Measurements from ENCODE around the gene HINT2.

Gene HINT2

DNA sequence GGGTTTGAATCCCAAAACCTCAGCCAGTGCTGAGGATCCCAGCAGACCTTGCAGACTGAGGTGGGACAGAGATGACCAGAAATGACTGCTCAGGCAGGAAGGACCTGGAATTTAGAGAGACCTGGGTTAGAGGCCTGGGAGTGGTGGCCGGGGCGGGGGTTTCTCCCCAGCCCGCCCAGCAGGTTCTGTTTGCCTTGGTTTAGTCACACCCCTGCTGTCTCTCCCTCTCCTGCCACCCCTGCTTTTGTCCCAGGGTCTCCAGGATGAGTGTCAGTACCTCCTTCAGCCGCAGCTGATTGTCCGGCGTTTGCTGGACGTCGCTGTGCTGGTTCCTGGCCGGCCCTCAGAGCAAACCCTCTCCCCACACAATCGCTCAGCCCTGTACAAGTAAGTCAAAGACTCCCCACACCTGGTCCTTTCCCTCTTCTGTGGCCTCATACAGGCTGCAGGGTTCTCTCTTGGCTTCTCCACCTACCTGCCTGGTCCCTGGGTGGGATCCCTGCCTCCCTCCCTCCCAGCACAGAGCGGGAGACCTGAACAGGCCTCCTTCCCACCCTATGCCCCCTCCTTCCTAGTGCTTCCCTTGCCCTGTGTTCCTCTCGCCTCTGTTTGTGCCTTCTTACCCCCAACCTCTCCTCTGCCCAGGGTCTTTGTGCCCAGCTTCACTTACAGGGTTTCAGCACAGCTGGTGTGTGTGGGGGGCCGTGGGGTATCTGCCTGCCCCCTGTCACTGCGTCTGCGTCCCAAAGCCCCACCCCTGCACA is 26.2 kb upstream of the HINT2 start:
- no peak for DNase-seq

DNA sequence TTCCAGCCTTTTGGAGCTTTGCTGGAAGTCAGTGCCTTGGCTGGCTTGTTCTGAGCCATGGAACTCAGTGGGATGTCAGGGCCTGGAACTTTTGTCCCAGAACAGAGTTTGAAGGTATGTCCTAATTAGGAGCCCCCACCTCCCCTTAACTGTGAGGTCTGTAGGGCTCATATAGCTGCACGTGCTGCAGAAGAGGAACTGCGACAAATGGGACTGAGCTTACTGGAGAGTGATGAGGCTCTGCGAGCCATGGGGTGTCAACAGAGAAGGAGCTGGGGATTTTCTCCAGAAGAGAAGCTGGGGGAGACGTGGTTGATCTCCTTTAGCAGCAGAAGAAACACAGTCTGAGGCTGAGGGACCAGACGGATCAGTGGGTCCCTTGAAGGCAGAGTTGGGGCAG is 25.1 kb upstream of the HINT2 start:
- no peak for DNase-seq

DNA sequence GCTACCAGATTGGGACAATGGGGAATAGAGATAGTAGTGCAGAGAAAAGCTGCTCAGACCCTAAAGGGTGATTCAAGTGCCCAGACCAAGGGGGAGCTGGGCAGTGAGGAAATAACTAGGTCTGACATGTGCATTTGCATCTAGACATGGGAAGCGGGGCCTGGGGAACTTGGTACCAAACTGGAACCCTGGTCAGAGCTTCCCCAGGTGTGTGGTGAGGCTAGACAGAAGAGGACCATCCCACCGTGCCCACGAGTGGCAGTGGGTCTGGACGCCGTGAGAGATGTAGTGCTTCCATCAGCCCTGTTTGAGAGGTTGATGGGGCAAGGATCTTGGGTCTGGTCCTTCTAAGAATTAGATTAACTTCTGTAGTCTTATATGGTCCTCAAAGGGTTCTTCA is 21.8 kb upstream of the HINT2 start:
- no peak for DNase-seq

DNA sequence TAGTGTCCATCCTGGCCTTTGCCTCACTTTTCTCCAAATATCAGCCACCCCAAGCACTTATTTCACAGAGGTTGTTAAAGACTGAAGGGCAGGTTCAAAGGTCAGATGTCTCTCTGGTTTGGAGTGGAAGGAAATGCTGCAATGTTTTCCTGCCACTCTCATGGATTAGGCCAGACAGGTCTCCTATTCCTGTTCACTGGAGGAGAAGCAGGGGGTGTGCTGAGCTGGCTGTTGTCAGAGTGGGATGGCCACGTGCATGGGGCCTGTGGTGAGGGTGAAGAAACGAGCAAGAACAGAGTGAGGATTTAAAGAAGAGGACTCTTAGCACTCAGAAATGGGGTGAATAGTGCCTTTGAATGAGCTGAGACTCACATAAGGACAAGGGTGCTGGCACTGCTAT is 20.9 kb upstream of the HINT2 start:
- DNase-seq, result no peak

DNA sequence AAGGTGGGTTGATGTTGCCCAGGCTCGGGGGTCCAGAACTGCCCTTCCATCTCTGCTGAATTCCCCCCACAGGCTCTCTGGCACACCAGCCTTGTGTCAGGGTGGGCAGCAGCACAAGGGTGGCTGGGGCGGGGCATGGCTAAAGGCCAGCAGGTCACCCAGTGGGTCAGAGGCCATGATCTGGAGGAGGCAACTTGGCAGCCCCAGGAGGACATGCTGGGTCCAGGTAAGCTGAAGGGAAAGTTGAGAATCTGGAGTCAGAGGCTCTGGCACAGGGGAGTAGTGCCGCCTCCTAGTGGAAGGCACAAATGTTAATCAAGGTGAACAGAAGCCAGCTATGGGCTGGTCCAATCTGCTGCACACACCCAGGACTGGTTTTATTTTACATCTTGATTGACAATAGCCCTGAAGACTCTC is 20.4 kb upstream of the HINT2 start:
- DNase-seq, result no peak

DNA sequence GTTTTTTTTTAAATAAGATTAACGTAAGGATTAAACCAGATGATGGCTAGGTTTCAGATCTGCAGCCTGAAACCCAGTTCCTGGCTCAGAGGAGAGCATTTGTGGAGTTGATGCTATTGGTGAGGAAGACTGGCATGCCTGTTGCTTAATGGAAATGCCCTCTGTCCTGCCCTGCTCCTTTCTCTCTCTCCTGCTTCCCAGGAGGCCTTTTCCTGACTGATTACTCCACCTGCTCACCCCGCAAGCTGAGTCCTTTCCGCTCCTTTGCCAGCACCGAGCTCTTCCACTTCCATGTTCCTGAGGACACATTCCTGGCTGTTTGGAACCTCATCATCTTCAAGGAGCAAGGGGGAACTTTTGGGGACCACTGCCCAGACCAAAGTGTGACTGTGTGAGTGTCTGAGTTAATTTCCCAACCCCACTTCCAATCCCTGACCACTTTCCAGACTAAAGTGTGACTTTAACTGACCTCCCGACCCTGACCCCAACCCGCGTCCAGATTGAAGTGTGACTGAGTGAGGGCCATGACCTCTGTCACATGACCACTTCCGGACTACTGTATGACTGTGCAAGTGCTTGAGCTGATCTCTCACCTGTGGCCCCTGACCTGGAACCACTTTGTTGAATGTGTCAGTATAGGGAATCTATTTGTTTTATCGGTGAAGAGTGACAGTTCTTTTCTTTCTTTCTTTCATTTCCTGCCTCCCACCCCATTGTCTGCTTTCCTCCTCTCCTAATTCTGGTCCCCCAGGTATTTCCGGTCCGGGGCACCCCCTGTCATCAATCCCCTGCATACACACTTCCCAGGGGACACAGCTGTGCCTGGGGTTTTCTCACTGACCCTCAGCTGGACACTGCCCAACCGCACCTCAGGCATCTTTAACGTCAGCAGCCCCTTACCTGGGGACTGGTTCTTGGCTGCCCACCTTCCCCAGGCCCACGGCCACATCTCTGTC is 19.7 kb upstream of the HINT2 start:
- DNase-seq, result no peak

DNA sequence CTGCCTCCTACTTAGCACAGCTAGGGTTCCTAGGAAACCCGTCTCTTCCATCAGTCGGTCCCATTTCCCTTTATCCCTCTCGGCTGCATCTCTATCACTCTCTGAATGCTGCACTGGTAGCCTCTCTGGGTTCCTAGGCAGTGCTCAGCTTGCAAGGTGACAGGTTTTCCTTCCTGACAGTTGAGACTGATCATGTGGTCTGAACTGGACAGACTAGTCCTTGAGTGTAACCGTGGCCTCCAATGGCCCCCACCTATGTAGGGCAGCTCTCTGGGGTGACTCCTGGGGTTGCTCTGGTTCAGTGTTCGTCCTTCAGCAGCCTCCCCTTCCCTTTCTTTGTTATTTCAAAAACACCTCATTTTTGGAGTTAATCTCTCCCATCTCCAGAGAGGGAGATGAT is 18.0 kb upstream of the HINT2 start:
- no peak for DNase-seq

DNA sequence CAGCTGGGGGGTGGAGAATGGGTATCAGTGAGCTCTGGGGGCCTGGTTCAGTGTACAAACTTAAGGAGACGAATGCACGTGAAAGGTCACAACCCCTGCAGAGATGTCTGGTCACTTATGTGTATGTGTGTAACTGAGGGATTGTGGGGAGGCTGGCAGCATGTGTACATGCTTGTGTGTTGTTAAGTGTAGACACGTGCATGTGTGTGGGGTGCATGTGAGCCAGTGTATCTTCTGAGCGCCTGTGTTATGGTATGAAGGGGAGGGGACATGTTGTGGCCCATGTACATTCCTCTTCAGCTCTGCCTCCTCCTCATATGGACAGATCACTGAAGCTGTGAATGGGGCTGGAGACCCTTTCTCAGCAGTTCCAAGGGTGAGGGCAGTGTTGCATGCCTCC is 16.2 kb upstream of the HINT2 start:
- no peak for DNase-seq

DNA sequence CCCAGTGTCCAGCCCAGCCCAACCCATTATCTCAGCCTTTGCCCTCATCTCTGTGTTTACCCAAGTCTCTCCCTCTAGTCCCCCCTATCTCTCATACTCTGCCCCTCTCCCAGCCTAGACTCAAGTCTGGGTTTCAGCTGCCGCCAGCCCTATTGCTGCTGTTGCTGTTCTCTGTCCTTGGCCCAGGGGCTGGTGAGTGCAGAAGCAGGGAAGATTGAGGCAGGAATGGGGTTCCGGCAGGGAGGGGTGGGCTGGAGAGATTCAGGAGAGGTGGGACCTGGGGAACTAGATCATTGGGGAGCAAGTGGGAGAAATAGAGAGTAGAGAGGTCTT is 14.9 kb upstream of the HINT2 start:
- DNase-seq, result no peak

DNA sequence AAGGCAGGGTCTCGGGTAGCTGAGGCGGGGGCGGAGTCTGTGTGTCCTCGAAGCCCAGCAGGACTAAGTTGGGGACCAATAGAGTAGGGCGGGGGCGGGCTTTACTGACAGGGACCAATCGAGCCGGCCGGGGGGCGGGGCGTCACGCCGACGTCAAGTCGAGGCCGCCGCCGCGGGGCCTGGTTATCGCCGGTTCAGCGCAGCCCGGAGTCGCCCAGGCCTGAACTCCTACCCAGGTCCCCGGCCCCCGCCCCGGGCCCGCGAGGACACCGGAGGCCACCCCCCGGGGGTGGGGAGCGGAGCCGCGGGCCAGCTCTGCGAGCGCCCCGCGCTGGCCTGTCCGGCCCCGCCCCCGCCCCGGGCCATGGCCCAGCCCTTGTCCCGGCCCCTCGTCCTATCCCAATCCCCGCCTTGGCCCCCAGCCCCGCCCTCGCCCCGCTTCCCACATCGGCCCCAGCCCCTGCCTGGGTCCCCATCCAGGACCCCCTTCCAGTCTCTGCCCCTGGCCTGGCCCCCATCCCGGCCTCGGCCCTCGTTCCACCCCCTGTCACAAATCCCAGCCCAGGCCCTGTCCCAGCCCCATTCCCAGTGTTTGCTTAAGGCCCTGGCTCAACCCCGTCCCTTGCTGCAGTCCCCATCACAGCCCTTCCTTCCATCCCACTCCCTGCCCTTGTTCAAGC is 14.4 kb upstream of the HINT2 start, which contains the start of gene TMEM8B:
TSS of gene TMEM8B (plus strand) at position 145 of the 680 bp plus-strand sequence. CDS start at position 365, 220 bp downstream.
- DNase-seq, result peak; percentile 87 to 98 (median 95)

DNA sequence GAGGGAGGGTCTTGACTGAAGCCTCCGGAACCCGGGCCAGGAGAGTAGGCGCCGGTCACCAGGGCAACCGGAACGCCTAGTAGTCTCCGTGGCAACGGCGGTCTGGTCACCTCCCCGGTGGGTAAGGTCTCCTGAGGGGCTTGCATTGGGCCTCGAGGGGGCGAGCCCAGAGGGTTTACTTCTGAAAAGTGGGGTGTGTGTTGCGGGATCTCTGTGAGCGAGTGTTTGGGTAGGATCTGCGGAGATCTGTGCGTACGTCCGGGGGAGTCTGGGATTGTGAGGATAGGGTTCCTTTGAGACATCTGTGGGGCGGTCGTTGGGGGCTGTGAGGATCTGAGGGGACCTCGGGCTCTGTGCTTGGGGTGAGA is 13.9 kb upstream of the HINT2 start, which contains the start of gene FAM221B:
TSS of gene FAM221B (minus strand) at position 17 of the 368 bp plus-strand sequence. CDS start 2,571 bp downstream, outside the sequence.
- no peak for DNase-seq

DNA sequence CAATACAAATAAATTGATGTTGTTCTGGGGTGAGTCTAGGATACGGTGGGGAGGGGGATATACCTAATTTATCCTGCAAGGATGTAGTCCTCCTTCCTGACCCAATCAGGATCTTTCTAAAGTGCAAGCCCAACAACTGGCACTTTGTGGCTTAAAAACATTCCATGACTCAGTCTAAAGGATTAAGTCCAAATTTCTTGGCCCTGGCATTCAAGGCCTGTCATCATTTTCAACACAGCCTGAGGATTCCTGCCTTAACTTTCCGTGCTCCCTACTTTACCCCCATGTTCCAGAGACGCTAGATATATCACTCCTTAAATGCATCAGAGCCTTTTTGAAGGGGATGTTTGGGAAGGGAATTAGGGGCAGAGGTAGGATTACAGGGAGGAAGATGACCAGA is 12.6 kb upstream of the HINT2 start:
- DNase-seq, result no peak

DNA sequence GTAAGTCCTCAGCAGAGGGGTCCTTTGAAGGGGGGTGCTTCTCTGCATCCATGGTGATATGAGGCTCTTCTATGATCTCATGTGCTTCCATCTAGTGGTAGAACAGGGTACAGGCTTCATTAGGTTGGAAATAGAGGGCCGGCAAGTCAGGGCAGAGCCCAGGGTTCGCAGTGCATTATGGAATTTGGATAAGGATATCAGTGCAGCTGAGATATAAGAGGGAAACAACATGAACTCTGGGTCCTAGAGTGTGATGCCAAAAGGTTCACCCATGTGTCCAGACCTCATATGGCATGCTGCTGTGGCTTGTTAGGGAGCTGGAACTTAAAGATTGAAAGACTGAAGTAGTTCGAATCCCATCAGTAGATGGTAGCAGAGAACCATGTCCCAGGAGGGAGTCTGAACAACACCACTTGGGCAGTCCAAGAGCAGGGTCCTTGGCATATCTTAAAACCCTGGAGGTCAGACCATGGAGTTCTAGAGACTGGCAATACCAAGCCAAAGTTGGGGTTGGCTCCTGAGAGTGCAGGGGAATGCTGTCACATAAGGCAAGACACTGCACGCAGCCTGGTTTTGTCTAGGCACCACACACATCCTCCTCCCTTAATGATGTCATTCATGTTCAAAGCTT is 11.3 kb upstream of the HINT2 start:
- DNase-seq, result peak; percentile 70 to 81 (median 70)

DNA sequence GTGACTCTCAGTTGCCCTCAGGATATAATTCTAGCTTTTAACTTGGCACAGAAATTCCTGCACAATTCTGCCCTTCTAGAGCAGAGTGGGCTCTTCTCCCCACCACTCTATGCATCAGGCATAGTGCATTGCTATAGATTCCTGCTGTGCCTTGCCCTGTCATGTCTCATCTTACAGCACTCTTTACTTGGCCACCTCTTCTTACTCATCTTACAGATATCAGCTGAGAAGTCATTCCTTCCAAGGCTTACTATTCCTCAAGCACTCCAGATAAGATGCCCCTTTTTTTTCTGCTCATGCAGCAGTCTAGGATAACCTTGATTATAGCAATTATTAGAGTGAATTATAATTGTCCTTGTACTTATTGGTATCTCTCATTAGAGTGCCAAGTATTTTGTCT is 8.1 kb upstream of the HINT2 start:
- no peak for DNase-seq

DNA sequence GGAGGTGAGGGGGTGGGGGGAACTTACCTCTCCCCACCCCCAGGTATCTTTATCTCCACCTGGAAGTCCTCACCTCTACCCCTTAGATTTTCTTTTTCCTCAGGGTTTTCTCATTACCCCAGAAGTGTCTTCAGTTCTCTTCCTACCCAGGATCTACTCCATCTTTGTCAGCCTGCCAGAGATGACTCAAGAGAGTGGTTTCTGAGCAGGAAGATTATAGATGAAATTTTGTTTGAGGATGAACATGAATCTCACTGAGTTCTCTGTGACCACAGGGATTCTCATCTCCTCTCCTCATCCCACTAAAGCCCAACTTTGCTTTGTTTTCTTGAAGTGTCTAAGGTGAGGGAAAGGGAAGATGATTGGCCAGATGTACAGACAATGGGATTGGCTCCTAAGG is 5.2 kb upstream of the HINT2 start:
- no peak for DNase-seq

DNA sequence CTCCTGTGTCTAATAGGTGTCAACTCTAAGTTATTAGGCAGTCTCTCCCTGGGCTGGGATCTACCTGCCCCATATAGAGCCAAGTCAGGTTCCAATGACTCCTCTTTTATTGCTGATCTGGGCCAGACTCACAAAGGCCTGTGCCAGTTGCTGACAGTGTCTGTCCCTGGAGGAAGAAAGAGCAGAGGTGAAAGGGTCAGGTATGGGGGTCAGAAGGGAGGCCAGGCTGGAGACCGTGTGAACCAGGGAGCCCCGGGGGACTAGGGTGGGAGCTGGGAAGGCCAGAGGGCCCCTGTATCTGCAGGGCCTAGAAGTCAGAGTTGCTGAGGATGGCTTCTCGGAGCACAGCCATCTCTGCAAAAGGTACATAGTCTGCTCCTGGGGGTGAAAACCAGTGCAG is 3.5 kb upstream of the HINT2 start:
- no peak for DNase-seq

DNA sequence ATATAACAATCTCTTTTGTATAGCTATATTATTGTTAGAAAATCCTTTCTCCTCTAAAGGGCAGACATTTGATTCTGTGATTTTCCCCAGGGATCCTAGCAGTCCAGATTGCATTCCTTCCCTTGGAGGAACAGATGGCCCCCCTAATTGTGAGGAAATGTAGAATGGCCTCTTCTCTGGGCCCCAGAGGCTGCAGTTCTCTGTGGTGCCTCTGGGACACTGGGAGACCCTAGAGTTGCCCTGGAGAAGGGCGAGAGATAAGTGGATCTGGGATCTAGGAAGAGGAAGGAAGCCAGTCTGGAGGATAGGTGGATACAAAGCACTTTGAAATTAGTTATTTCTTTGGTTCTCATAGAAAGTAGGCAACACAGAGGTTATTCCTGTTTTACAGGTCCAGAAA is 1.9 kb upstream of the HINT2 start:
- DNase-seq, result no peak

DNA sequence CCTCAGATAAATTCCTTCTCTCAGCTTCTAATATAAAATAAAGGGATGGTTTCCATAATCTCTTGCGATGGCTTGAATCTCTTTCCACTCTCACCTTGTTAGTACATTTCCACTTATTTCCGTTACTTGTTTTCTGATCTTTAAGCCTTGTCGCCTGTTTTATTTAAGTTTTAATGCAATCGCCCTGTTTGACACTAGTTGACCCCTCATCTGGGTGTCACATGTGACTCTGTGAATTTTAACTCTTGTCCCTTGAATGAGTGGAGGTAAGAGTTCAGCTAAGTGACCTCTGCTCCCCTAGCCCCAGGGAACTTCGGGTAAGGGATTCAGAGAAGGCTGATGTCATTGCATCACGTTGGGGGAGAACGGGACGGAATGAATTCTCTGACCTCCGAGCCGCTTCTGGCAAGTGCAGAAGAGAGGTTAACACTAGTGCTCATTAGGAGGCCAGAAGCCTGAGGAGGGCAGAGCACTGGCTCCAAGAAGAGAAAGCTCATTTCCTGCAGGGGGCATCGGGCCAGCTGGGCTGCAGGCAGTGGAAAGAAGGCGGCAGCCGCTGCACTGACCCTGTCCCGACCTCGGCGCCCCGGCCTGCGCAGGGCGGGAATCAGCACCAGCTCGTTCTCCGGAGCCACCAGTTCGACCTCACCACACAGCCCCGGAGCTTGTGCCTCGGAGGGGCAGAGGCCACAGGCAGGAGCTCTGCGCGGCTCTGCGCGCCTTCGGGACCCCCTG is 569 bp downstream of the HINT2 start:
- peak; percentile 61 to 75 (median 65) for DNase-seq

DNA sequence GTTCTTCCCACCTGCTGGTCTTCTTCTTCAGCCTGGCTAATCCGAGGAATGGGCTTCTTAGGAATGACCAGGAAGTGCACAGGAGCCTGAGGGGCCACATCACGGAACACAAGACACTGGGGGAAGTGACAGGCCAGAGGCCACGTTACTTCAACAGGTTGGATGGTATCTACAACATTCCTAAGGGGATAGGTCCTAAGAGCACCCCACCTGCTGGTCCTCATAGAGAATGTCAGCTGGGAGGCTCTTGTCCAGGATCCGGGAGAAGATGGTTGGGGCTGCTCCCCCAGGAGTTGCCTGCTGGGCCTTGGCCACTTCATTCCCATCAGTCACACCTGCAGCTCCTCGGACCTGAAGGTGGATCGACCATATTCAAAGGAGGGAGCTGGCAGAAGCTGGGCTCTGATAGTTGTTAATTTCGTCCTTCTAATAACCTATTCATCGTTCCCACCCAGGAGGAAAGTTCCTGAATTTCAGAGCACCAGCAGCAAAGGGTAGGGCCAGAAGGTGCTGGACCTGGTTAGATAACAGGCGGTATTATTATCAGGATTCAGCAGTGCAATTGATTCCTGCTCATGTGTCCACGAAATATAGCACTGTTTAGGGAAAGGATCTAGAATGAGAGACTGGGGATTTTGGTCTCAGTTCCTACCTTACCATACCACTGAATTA is 1.3 kb downstream of the HINT2 start:
- peak in 1 of 3 donors; percentile 12 for DNase-seq

DNA sequence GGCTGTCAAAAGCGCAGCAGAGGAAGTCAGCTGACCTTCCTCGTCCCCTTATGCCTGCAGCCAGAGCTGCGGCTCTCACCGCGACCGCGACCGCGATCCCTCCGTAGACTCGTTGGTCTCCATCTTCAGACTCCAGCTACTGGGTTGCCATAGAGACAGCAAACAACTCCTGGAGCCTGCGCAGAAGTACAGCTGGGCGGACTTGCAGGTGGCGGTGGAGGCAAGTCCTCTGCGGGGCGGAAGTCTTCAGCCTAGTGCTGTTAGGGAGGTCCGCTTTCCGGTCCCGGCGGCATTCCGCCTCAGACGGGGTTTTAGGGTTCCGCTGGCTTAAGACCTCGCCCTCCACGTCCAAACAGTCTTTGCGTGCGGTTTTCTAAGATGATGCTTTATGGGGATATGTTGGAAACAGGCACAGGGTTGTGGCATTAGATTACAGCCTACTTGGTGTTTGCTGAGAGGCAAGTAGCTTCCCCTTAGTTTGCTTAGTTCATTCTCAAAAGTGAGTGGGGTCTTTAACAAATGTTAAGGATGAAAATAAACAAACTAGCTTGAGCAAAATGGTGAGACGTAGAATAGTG is 2.7 kb downstream of the HINT2 start, which contains the start of gene SPAG8:
TSS of gene SPAG8 (minus strand) at position 238 of the 578 bp plus-strand sequence. CDS start at position 123, 115 bp downstream.
- peak; percentile 90 to 92 (median 90) for DNase-seq

Measured in suppressor macrophage treated with lipopolysaccharide for 1 hour (primary cell).